IMR-90 (cell line): Measurements from ENCODE around the gene KNTC1. TPM values are rescaled to one million over a fixed set of nuclear protein-coding genes. Genes with fewer than 3 reads are reported as not detected.

Source experiments
- ATAC-seq: fragments of 200-7000 bp; cut with Tn5 transposase; 2 replicates; pipeline ENCODE4 v1.9.1; 2020; ENCODE audit warnings: low read depth, mild to moderate bottlenecking, moderate library complexity
- BruUV-seq: library from RNA; stranded (reverse); fragments of 400-500 nt; replicated peaks from 2 replicates; lab custom pipeline; 2021; lab: Mats Ljungman, UMichigan
- CTCF ChIA-PET: fragments of 300-600 bp; formaldehyde crosslinking; extraction: SDS; loops from one replicate; lab custom pipeline; 2021; ENCODE audit warnings: antibody characterized with exemption; lab: Yijun Ruan, JAX
- POLR2A ChIA-PET: fragments of 300-600 bp; sonication (Branson Sonifier 250); formaldehyde crosslinking; loops from one replicate; lab custom pipeline; 2022; ENCODE audit warnings: antibody characterized with exemption; ENCODE audit not compliant: unreplicated experiment; lab: Charles Lee
- DNase-seq: peaks from one replicate; pipeline ENCODE4 v3.0.0; 2013
- H2AFZ ChIP-seq: replicated peaks from 2 replicates; pipeline ENCODE3; 2013; ENCODE audit warnings: low read length, mild to moderate bottlenecking; ENCODE audit not compliant: poor library complexity
- H2AK5ac ChIP-seq: 2 replicates; pipeline ENCODE4 v1.6.1; 2013; ENCODE audit warnings: low read depth, low read length, inconsistent platforms
- H2AK9ac ChIP-seq: replicated peaks from 2 replicates; pipeline ENCODE3; 2013; ENCODE audit warnings: mild to moderate bottlenecking, low read depth, low read length, moderate library complexity; ENCODE audit not compliant: poor library complexity
- H2BK120ac ChIP-seq: 2 replicates; pipeline ENCODE4 v1.6.1; 2013; ENCODE audit warnings: low read depth, low read length, inconsistent platforms
- H2BK15ac ChIP-seq: 3 replicates; pipeline ENCODE4 v1.6.1; 2013; ENCODE audit warnings: low read depth, low read length, inconsistent platforms
- H2BK20ac ChIP-seq: 2 replicates; pipeline ENCODE4 v1.6.1; 2013; ENCODE audit warnings: low read depth, mild to moderate bottlenecking, inconsistent platforms, low read length, moderate library complexity
- H2BK5ac ChIP-seq: 2 replicates; pipeline ENCODE4 v1.6.1; 2013; ENCODE audit warnings: mild to moderate bottlenecking, low read depth, low read length, inconsistent platforms; ENCODE audit not compliant: poor library complexity, severe bottlenecking
- H3K14ac ChIP-seq: replicated peaks from 2 replicates; pipeline ENCODE4 v1.6.1; 2013; ENCODE audit warnings: low read depth, low read length, inconsistent platforms
- H3K18ac ChIP-seq: 2 replicates; pipeline ENCODE4 v1.6.1; 2013; ENCODE audit warnings: low read depth, low read length, control low read depth
- H3K23ac ChIP-seq: 2 replicates; pipeline ENCODE4 v1.6.1; 2013; ENCODE audit warnings: low read depth, low read length, inconsistent platforms
- H3K27ac ChIP-seq: 2 replicates; pipeline ENCODE4 v1.5.1; 2013; ENCODE audit warnings: mild to moderate bottlenecking, control low read depth, low read length; ENCODE audit not compliant: insufficient read depth
- H3K27me3 ChIP-seq: 2 replicates; pipeline ENCODE4 v1.6.1; 2013; ENCODE audit warnings: low read length; ENCODE audit not compliant: control insufficient read depth, insufficient read depth
- H3K36me3 ChIP-seq: 2 replicates; pipeline ENCODE4 v1.6.1; 2013; ENCODE audit warnings: low read length, mixed read lengths; ENCODE audit not compliant: control insufficient read depth, insufficient read depth
- H3K4ac ChIP-seq: 2 replicates; pipeline ENCODE4 v1.6.1; 2013; ENCODE audit warnings: low read depth, low read length, inconsistent platforms
- H3K4me1 ChIP-seq: 2 replicates; pipeline ENCODE4 v1.6.1; 2013; ENCODE audit warnings: low read length, mixed read lengths; ENCODE audit not compliant: control insufficient read depth, insufficient read depth
- H3K4me2 ChIP-seq: 2 replicates; pipeline ENCODE4 v1.6.1; 2013; ENCODE audit warnings: low read depth, mild to moderate bottlenecking, control low read depth, low read length, moderate library complexity
- H3K4me3 ChIP-seq: 2 replicates; pipeline ENCODE4 v1.5.1; 2013; ENCODE audit warnings: low read depth, mild to moderate bottlenecking, control low read depth, low read length, moderate library complexity; ENCODE audit not compliant: insufficient read depth
- H3K56ac ChIP-seq: 2 replicates; pipeline ENCODE4 v1.6.1; 2013; ENCODE audit warnings: low read length, inconsistent platforms; ENCODE audit not compliant: insufficient read depth; ENCODE audit errors: extremely low read depth
- H3K79me1 ChIP-seq, 2 experiments: 2 replicates each; pipeline ENCODE4 v1.6.1; 2013; ENCODE audit warnings: low read length in 2 of 2, inconsistent platforms in 1 of 2, low read depth in 1 of 2
- H3K9ac ChIP-seq: 2 replicates; pipeline ENCODE4 v1.6.1; 2013; ENCODE audit warnings: low read depth, low read length, control low read depth
- H3K9me1 ChIP-seq: 2 replicates; pipeline ENCODE4 v1.6.1; 2013; ENCODE audit warnings: low read length, inconsistent platforms; ENCODE audit not compliant: insufficient read depth
- H3K9me3 ChIP-seq: 2 replicates; pipeline ENCODE4 v1.6.1; 2013; ENCODE audit warnings: low read length; ENCODE audit not compliant: control insufficient read depth, insufficient read depth
- H4K20me1 ChIP-seq: 2 replicates; pipeline ENCODE4 v1.6.1; 2013; ENCODE audit warnings: low read length, inconsistent platforms; ENCODE audit not compliant: insufficient read depth
- H4K5ac ChIP-seq: 2 replicates; pipeline ENCODE4 v1.6.1; 2013; ENCODE audit warnings: mild to moderate bottlenecking, low read depth, low read length, control low read depth
- H4K8ac ChIP-seq, 2 experiments: 2 replicates each; pipeline ENCODE4 v1.6.1; 2013; ENCODE audit warnings: low read depth in 2 of 2, low read length in 2 of 2, control low read depth in 1 of 2, inconsistent platforms in 1 of 2
- H4K91ac ChIP-seq: 2 replicates; pipeline ENCODE4 v1.6.1; 2013; ENCODE audit warnings: low read depth, low read length, inconsistent platforms; ENCODE audit not compliant: insufficient read depth
- RCOR1 ChIP-seq: IDR thresholded peaks from 2 replicates; pipeline ENCODE4 v1.6.1; 2012; ENCODE audit warnings: mild to moderate bottlenecking, low read length, improper control_type of control experiment; ENCODE audit not compliant: insufficient replicate concordance
- WGBS, 2 experiments: methylation state at CpG; one replicate each; pipeline versions ENCODE4 v1.1.5 to v1.1.7; 2013; ENCODE audit warnings: missing lambda C conversion rate in 2 of 2; ENCODE audit not compliant: insufficient read length in 1 of 2; ENCODE audit errors: extremely low coverage in 2 of 2; 5-methylcytosine and 5-hydroxymethylcytosine counted together
- dilution Hi-C: fragments of 300-500 bp; cut with HindIII; formaldehyde crosslinking; loops from one replicate; pipeline ENCODE4 v1.14.3; 2018; ENCODE audit warnings: low sequenced_read_pairs; ENCODE audit not compliant: unreplicated experiment
- in situ Hi-C: fragments of 300-500 bp; cut with MboI; formaldehyde crosslinking; loops from 3 replicates; pipeline ENCODE4 v1.14.3; 2019; ENCODE audit warnings: low sequenced_read_pairs, inconsistent platforms, mixed read lengths
- intact Hi-C: fragments of 100-400 bp; cut with micrococcal nuclease; formaldehyde crosslinking; loops from 2 replicates; pipeline ENCODE4 v1.10.0; 2022
- polyA plus RNA-seq, 3 experiments: library from polyadenylated mRNA; depleted of rRNA; stranded (reverse); fragments of >200 nt; gene quantifications; 2 replicates each; pipeline ENCODE4 v1.2.3, GENCODE V29; 2012; ENCODE audit warnings: low replicate concordance in 1 of 3
- total RNA-seq: library from RNA; depleted of rRNA; stranded (reverse); fragments of >200 nt; gene quantifications from 2 replicates; pipeline ENCODE4 v1.2.3, GENCODE V29; 2012

Gene KNTC1
- total and polyA plus RNA-seq, 2 of the 4 experiments (the other 2 are of a cell fraction) = 16.6 to 23.7 TPM

DNA sequence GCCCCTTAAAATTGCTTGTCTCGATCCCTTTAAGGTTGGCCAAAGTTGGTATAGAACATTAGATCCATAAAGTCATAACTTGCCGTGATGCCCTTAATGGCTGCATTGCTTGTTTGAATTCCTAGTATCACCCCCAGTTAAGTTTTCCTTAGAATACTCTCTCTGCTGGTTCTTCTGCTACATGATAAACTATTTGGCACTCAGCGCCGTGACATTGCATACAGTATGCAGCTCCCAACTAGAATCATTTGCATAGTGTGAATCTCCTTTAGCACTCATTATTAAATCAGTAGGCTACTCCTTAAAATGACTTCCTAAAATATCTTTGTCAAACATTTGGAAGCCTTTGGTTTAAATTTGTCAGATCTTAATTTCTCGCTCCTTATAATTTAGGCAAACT, 42.2 kb downstream of the KNTC1 start:
- Histone ChIP-seq H3K4me3 (no peak overlapping the region), H2BK120ac (no peak overlapping the region), H3K79me1 (peaks cover 0 to 5% of the 10 kb centered on the region in 2 experiments; a peak in 1 of 4 replicates), H4K8ac (no peak overlapping the region), H3K9ac (no peak overlapping the region), H4K91ac (no peak overlapping the region), H2BK15ac (no peak overlapping the region), H2AFZ (no peak overlapping the region), H3K56ac (no peak overlapping the region), H3K27ac (no peak overlapping the region), H3K4me2 (no peak overlapping the region), H3K36me3 (peaks cover 5% of the 10 kb centered on the region), H3K9me1 (no peaks in the 10 kb centered on the region), H2AK5ac (no peak overlapping the region), H3K4me1 (no peaks in the 10 kb centered on the region; the same call in 1 of the 2 replicates), H4K5ac (no peak overlapping the region), H2BK20ac (no peak overlapping the region), H3K4ac (no peak overlapping the region), H2AK9ac (no peak overlapping the region), H3K23ac (no peak overlapping the region), H3K18ac (no peak overlapping the region), H3K14ac (no peak overlapping the region), H4K20me1 (no peaks in the 10 kb centered on the region), H3K27me3 (no peaks in the 10 kb centered on the region), H3K9me3 (no peaks in the 10 kb centered on the region), H2BK5ac (no peak overlapping the region)
- in situ Hi-C loops = no loop called here
- no peak for TF ChIP-seq RCOR1
- DNase-seq (no peak), ATAC-seq (no peak)
- ChIA-PET POLR2A (no interaction called here), CTCF (interaction anchor here (0.6 kb wide), 1 partner anchor 265 kb away, joined by 3 read pairs; no protein-coding TSS in a partner anchor)
- 96% methylated on average over 4 of the region's 5 CpGs; no CpG with 5 or more reads in 1 of the 2 experiments for whole genome bisulfite sequencing, 2 experiments
- intact Hi-C loops = no loop called here
- no TSS peak for BruUV-seq
- dilution Hi-C loops = no loop called here
